NAMALWA (cell line): ENCODE data around the gene CBX7.

Experiments used
- DNase-seq: peaks from one replicate; pipeline ENCODE4 v3.0.0-alpha.2; 2015; ENCODE audit warnings: low spot score

Gene CBX7

GRCh38 chr22:39152511-39153219 lies at the start of gene CBX7:
CBX7 (minus strand) TSS chr22:39152680; CDS start chr22:39152444, 236 bp downstream.
- peak; percentile 90 for DNase-seq

- DNase-seq = no peak
Observed at GRCh38 chr22:39197578-39197977, 45.1 kb upstream of the CBX7 start.

GRCh38 chr22:39194098-39194497 lies 41.6 kb upstream of the CBX7 start:
- DNase-seq = no peak

- DNase-seq = no peak
Observed at GRCh38 chr22:39188809-39189208, 36.3 kb upstream of the CBX7 start.

- DNase-seq = no peak
Observed at GRCh38 chr22:39185601-39186012, 33.1 kb upstream of the CBX7 start.

GRCh38 chr22:39184586-39185577 lies 32.4 kb upstream of the CBX7 start:
- DNase-seq = no peak

- DNase-seq = no peak
Observed at GRCh38 chr22:39183991-39184585, 31.6 kb upstream of the CBX7 start.

GRCh38 chr22:39182478-39183030 lies 30.1 kb upstream of the CBX7 start:
- DNase-seq = no peak

GRCh38 chr22:39181778-39182177 lies 29.3 kb upstream of the CBX7 start:
- DNase-seq = no peak

- no peak for DNase-seq
Observed at GRCh38 chr22:39181356-39181755, 28.9 kb upstream of the CBX7 start.

GRCh38 chr22:39179841-39180335 lies 27.4 kb upstream of the CBX7 start:
- no peak for DNase-seq

- no peak for DNase-seq
Observed at GRCh38 chr22:39179401-39179827, 26.9 kb upstream of the CBX7 start.

- DNase-seq = no peak
Observed at GRCh38 chr22:39178206-39179111, 26.0 kb upstream of the CBX7 start.

- DNase-seq = no peak
Observed at GRCh38 chr22:39177791-39178190, 25.3 kb upstream of the CBX7 start.

GRCh38 chr22:39177456-39177775 lies 24.9 kb upstream of the CBX7 start:
- DNase-seq = no peak

- no peak for DNase-seq
Observed at GRCh38 chr22:39176714-39177455, 24.4 kb upstream of the CBX7 start.

GRCh38 chr22:39176143-39176713 lies 23.7 kb upstream of the CBX7 start:
- DNase-seq = no peak

- no peak for DNase-seq
Observed at GRCh38 chr22:39175353-39176142, 23.1 kb upstream of the CBX7 start.
